ENCODE results near the gene ZNF239.
"Not testable (repeated sequence)": the region's sequence is repeated elsewhere in the genome, so short reads cannot be mapped to it uniquely, and the experiment has no call there.

Gene ZNF239

GRCh38 chr10:43576580-43576979 lies 2.2 kb upstream of the ZNF239 start:
- no peak for DNase-seq (ENCODE audit: low spot score)

GRCh38 chr10:43576062-43576461 lies 1.6 kb upstream of the ZNF239 start:
- DNase-seq (ENCODE audit: low spot score) = no peak

- DNase-seq (ENCODE audit: low spot score) = no peak
These were observed 490 bp upstream of the ZNF239 start for GRCh38 chr10:43574906-43575305.

GRCh38 chr10:43573250-43574000 lies 991 bp downstream of the ZNF239 start:
- DNase-seq (ENCODE audit: low spot score) = no peak

GRCh38 chr10:43570971-43571370 lies 3.4 kb downstream of the ZNF239 start:
- DNase-seq (ENCODE audit: low spot score) = no peak

GRCh38 chr10:43569681-43570080 lies 4.7 kb downstream of the ZNF239 start:
- no peak for DNase-seq (ENCODE audit: low spot score)

- DNase-seq (ENCODE audit: low spot score) = no peak
These were observed 17.2 kb downstream of the ZNF239 start for GRCh38 chr10:43557214-43557613.

- not testable (repeated sequence) for DNase-seq (ENCODE audit: low spot score)
These were observed 30.7 kb downstream of the ZNF239 start for GRCh38 chr10:43543746-43544145.

- DNase-seq (ENCODE audit: low spot score) = no peak
These were observed 49.8 kb downstream of the ZNF239 start for GRCh38 chr10:43524434-43525247.
